HG03280 (cell line): ENCODE results near the gene SEZ6L.
"Not testable (repeated sequence)": the region's sequence is repeated elsewhere in the genome, so short reads cannot be mapped to it uniquely, and the experiment has no call there.

ENCODE experiments used
- ATAC-seq: cut with Tn5 transposase; IDR thresholded peaks from one replicate; pipeline ENCODE4 v1.9.1; 2021; ENCODE audit warnings: mild to moderate bottlenecking, moderate library complexity; ENCODE audit not compliant: unreplicated experiment

SEZ6L gene

DNA sequence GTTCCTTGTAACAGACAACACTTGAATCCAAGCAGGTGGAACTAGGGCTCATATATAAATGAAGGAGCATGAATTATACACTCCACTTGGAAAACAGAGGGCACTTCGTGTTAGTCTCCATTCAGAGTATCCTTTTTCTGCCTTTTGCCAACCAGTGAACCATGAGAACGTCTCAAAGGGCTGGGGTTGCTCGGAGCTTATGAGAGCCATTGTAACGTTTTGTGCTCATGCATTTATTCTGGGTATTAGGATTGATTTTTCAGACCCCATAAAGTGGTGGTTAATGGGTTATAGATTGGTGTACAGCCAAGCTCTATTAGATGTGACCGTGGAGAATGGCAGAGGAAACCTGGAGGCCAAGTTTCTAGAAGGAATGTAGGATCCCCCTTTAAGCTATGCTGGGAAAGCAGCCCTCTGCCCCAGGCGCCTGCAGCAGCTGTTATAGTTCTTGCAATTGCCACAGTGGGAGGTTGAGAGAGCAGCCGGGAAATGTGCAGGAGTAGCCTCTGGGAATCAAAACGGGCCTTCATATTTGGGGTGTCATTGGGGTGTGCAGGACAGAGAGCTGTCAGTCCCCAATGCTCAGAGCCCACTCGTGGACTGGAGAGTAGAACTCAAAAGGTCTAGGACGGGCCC lies 205.2 kb downstream of the SEZ6L start:
- no peak for ATAC-seq

DNA sequence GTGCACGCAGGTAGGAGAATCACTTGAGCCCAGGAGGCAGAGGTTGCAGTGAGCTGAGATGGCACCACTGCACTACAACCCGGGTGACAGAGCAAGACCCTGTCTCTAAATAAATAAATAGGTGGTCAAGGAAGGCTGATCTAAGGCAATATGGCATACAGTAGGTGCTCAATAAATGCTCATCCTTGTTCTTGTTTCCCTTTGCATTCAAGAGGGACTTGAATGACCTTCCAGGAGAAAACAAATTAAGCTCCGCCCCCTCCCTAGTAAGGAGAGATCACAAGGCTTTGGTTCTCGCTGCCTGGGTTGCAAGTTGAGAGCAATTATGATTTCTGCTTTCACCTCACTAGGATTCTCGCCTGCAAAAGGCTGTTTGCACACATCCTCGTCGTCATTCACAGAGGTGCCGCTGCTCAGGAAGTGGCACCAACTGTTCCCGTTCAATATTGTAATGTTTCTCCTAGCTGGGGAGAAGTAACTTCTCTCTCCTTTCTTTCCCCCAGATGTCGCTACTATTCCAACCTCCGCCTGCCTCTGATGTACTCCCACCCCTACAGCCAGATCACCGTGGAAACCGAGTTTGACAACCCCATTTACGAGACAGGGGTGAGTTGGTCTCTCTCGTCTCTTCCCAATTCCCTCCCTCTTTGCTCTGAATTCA lies 208.0 kb downstream of the SEZ6L start:
- no peak for ATAC-seq

DNA sequence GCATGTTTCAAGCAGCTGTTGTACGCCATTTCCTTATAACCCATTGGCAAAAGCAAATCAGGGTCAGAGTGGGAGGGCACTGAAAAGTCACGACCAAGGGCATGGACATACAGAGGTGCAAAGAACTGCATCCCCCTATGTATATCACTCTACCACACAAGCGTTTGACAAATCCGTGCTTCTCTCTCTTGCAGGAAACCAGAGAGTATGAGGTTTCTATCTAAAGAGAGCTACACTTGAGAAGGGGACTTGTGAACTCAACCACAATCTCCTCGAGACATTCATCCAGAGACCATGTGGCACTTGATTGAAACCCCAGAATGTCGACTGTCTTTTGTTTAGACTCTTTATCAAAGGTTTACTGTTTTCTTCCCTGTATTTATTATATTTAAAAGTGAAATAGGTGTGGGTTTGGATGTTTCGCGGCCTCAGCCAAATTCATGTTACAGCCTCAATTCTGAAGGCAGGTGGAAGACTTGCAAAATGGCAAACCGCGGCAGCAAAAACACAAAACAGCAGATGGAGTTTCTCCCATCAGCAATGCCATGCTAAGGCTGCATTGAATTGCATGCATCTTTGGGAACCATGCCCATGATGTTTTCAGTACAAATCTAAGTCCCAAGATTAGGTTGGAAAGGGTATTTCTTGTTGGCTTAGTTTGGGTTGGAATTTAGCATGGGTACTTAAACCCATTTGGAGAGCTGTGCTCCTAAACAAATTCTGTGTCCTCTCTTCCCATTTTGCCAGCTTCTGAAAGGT lies 211.0 kb downstream of the SEZ6L start:
- ATAC-seq: no peak

DNA sequence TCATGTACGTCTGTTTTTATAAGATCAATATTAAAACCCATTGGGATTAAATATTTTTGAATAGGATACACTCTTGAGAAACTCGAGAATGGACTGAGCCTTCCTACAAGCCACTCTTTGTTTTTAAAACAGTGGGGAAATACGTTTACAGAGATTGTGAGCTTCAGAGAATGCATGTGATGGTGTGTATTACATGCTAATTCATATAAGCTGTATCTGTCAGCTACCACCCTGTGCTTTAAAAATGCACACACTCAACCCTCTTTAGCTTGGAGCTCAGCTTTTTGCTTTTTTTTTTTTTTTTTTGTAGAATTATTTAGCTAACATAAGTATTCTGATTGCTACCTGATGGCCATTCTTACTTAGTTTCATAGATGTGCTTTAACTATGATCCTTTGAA lies 213.5 kb downstream of the SEZ6L start:
- no peak for ATAC-seq

DNA sequence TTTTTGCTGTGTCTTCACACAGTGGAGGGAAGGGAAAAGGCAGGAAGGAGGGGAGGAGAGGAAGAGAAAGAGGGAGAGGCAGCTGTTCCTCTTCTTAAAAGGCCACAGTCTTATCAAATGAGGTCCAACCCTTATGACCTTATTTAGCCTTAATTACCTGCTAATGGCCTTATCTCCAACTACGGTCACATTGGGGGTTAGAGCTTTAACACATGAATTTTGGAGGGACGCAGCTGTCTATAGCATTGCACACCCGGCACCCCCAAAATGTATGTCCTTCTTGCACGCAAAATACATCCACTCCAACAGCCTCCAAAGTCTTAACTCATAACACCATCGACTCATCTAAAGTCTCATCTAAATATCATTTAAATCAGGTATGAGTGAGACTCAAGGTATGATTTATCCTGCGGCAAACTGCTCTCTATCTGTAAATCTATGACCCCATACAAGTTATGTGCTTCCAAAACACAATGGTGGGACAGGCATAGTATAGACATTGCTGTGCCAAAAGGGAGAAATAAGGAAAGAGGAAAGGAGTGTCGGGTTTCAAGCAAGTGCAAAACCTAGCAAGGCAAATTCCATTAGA lies 214.8 kb downstream of the SEZ6L start:
- ATAC-seq: no peak

DNA sequence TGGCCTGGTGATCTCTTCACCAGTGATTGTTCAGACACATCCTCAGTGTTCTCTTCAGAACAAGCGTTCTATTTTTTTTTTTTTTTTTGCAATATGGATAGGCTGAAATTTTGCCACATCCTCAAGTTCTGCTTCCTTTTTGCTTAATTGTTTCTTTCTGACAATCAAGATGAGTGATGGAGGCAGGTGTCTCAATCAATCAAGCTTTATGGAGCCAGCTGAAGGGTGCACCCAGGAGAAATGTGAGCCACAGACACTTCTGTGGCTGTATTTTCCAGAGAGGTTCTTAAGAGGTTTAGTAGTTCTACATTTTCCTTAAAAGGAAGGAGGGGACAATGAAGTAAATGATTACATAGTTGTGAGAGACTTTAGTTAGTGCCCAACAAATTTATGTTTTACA lies 215.9 kb downstream of the SEZ6L start:
- no peak for ATAC-seq

DNA sequence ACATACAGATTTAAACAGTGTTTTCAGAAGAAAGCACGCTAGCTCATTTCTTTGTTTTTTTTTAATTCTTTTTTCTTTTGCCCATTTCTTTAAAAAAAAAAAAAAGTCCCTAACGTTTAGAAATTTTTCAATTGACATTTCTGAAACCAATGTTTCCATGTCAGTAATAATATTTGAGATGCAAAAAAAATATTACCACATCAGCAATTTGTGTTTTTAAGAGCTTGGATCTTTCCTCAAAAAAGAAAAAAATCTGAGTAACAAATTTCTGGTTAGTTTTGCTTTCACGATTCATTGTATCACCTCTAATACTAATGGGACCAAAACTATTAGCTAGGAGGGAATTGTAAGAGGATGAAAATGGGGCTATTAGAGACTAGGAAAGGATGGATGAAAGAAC lies 219.9 kb downstream of the SEZ6L start:
- no peak for ATAC-seq

DNA sequence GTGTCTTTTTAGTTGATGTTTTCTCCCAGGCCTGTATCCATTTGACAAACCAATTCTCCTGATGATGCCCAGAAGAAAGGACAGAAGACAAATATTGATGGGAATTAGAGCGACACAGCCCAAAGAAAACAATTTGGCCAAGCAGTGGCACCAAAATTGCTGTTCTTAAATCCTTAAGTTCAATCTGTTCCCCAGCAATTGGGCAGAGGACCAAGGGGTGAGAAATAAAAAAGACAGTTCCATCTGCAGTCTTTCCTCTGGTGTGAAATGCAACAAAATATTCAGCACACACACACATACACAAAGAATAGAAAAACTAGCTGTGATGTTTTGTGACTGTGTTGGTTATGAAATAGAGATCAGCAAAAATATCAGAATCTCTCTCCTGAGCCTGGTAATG lies 221.8 kb downstream of the SEZ6L start:
- no peak for ATAC-seq

DNA sequence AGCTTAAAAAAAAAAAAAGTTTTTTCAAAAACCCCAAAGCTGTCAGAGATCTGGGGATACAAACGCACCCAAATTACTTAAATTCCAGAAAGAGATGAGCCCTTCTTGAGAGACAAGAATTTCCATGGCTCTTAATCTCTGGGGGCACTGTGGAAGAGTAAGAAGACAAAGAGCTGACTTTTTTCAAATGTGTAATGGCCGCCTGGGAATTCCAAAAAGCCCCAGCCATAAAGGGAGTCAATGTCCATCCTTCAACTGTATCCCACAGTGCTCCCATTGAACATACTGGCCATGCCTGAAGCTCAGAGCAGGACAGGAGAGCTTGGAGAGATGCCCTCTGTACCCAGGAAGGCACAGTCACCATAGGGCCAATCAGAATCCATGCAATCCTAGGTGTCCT lies 222.4 kb downstream of the SEZ6L start:
- no peak for ATAC-seq

DNA sequence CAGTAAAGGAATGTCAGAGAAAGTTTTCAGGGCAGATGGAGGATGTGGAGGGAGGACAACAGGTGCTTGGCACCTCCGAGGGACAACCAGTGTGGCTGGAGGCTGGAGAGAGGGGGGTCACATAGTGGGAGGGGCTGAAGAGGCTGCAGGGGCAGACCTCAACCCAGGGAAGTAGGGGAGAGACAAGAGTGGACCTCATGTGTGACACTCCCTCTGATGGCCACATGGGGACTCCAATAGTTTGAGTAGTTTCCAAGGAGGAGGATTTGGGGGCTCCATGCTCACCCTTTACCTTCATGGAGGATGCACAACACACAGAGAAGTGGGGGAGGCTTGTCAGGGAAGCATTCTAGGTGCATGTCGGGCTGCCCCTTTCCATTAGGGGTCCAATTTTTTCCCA lies 224.7 kb downstream of the SEZ6L start:
- no peak for ATAC-seq

DNA sequence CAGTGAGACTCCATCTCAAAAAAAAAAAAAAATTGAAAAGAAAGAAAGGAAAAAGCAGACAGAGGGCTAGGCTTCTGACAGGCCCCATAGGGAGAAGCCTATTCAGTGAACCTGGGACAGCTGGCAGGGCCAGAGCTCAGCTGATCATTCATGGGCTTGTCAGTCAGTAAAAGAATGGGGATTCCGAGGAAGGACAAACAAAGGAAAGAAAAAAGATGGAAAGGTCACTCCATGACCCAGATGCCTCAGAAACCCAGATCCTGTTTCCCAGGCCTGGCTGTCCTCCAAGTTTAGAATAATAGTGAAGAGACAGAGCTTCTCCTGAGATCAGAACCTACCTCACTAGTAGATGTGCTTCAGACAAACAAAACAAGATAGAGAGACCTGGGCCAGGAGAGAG lies 225.5 kb downstream of the SEZ6L start:
- no peak for ATAC-seq

DNA sequence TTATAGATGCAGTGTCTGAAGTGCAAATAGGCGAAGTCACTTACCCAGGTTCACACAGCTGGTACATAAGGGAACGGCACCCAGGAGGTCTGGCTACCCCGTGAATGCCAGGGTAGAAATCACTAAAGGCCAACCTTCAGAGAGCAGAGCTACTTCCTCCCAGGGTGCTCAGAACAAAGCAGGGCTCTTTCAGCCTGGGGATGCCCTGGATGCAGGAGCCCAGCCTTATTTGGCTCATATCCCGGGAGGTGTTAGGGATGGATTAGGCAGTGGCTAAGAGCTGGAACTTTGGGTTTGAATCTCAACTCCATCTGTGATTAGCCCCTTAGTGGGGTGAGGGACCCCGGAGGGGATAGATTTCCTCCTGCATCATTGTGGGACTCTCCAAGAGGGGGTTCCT lies 226.7 kb downstream of the SEZ6L start:
- ATAC-seq: no peak

DNA sequence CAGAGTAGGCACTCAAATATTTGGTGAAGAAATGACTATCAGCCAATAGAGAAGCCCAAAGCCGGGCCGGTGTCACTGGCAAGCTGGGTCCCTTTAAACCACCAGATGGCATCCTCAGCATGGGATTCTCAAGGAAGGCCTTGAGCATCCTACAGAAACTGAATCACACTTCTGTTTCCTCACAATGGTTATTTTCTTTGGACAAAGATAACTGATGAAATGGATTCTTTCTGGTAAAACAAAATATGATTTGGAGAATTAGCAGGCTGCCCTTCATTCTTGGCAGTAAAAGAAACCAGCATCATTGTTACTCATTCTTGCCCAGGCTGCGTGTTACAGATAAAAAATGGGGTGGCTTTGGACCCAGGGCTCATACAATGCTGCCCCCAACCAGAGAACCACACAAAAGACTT lies 229.5 kb downstream of the SEZ6L start:
- no peak for ATAC-seq

DNA sequence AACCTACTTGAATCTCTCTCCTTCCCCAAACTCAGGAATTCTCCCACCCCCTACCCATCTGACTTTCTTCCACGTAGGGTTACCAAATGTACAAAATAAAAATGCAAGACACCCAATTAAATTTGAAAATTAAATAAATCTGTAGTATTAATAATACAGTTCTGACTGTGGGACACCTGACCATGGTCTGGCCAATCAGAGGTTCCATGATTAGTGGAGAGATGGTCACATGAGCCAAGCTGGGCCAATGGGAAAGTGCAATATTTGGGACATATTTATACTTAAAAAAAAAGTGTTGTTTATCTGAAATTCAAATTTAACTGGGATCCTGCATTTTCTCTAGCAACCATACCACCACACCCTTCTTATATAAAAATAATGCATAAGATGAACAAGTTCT lies 230.0 kb downstream of the SEZ6L start:
- ATAC-seq: no peak

DNA sequence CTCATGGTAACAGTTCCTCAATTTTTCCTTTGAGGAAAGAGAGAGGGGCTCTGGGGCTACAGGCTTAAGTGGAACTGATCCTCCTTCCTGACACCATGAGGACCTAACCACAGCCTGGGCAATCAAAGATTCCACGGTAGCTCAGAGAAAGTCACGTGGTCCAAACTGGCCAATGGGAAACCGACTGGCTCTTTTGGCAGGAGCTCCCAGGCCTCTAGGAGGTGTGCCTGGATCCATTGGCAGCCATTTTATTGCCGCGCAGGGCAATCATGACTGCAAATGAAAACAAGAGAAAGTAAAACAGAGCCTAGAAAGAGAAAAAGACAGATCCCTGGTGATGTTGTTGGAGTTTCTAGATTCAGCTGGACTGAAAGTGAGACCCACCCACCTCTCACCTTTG lies 232.5 kb downstream of the SEZ6L start:
- no peak for ATAC-seq

DNA sequence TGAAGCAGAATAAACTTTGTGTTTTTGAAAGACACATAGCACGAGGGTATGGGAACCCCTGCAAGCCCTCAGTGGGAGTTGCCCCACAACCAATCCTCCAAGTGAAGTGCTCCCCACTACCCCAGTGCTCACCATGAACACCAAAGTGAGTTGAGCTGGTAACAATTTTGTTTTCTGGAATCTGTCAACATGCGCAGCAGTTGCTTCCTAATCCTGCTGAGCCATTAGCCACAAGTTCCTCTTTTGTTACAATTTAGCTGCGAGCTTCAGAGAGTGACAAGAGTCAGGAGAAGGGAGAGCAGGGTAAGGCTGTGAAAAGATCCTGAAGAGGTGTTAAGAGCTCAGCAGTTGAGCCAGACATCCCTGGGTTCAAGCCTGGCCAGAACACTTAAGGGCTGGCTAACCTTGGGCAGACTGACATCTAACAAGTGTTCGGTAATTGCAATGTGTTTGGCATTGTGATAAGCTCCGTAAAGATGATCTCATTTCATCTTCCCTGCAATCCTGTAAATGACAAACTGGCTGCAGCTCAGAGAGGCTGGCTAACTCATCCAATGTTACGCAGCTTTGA lies 235.7 kb downstream of the SEZ6L start:
- ATAC-seq: no peak

DNA sequence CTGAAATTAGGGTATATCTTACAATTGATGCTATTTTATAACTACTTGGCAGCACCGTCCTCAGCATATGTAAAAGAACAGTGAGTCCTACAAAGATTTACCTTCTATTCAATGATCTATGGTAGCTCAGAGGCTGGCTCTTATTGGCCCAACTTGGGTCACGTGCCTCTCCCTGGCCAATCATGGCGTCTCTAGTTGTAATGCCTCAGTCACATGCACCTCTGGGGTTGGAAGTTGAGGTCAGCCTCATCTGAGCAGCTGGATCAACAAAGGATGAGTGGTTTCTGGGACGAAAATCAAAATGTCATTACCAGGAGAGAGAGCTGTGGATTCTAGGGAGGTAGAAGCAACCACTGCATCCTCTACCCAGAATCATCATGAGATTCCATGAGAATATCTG lies 236.9 kb downstream of the SEZ6L start:
- ATAC-seq: no peak

DNA sequence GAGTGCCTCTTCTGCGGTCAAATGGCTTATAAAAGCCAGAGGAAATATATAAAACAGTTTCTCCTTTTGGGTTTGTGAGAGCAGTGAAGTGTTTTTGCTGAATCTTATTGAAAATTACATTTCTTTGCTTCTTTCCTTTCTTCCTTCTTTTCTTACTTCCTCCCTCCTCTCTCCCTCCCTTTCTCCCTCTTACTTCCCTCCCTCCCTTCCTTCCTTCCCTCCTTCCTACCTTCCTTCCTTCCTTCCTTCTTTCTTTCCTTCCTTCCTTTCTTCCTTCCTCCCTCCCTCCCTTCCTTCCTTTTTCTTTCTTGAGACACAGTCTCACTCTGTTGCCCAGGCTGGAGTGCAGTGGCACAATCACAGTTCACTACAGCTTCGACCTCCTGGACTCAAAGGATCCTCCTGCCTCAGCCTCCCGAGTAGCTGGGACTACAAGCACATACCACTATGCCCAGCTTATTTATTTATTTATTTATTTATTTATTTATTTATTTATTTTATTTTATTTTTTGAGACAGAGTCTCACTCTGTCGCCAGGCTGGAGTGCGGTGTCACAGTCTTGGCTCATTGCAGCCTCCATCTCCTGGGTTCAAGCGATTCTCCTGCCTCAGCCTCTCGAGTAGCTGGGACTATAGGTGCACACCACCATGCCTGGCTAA lies 239.4 kb downstream of the SEZ6L start:
- ATAC-seq: not testable (repeated sequence)

DNA sequence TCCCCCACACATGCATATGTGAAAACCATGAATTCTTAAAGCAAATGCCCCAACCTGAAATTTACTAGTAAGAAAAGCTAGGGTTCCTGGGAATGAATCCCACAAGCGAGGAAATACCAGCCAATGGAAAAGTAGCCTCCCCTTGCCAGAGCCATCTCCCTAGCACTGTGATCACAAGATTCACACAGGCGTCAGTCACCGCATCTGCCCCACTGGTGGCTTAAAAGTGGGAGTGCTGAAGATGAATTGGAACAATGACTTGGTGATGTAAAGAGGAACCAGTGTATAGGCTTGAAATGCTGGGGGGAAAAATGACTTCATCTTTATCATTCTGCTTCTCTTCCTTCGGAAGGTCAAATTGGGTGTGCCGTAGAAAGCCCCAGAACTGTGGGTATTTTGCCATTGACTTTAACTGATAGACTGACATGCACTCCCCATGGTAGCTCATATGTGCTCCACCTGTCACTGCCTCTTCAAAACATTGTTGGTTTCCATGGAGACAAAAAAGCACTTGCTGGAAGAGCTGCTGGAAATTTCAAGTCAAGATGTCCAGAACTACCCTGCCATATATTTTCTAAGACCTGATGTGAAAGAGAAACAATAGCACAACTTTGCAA lies 240.6 kb downstream of the SEZ6L start:
- ATAC-seq: no peak

DNA sequence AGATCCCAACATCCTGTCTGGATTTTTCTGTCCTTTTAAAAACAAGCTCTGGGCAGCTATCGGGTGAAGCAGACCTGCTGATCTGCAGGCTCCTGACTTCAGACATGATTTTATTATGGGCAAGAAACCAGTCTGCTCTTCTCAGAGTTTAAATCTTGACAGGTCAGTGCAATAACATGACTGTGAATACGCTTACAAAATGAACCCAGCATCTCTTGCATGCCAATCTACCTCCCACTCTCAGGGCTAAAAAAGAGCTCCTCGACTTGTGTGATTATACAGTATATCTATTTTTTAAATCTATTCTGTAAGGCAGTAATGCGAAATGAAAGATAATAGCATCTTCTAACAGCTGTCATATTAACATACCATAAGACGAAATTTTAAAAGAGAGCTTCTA lies 241.1 kb downstream of the SEZ6L start:
- no peak for ATAC-seq

DNA sequence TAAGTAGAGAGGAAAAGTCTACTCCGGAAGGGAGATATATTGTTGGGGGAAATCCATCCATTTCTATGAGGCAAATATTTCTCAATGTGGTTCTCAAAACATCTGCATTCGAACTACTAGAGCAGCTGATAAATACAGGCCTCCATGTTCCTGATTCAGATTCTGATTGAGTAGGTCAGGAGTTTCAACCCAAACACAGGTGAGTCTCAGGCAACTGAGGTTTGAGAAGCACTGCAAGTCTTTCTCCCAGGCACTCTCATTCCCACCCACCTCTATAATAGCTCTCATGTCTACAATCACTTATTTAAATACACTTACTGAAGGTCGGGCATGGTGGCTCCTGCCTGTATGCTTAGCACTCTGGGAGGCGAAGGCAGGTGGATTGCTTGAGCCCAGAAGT lies 245.1 kb downstream of the SEZ6L start:
- no peak for ATAC-seq
